MCF 10A (cell line): ENCODE measurements around the gene CYSLTR2. TPM values are rescaled to one million over a fixed set of nuclear protein-coding genes. Genes with fewer than 3 reads are reported as not detected.
"Not testable (repeated sequence)": the region's sequence is repeated elsewhere in the genome, so short reads cannot be mapped to it uniquely, and the experiment has no call there.

ENCODE experiments used
- BruUV-seq: library from RNA; stranded (reverse); fragments of 400-500 nt; replicated peaks from 2 replicates; lab custom pipeline; 2021; lab: Mats Ljungman, UMichigan
- CTCF ChIA-PET: fragments of 300-600 bp; sonication (Branson Sonifier 250); formaldehyde crosslinking; extraction: SDS; loops from one replicate; lab custom pipeline; 2021; ENCODE audit warnings: antibody characterized with exemption, inconsistent platforms; lab: Yijun Ruan, JAX
- POLR2A ChIA-PET: fragments of 300-600, 350-650 bp; sonication (Branson Sonifier 250); formaldehyde crosslinking; extraction: SDS; loops from one replicate; lab custom pipeline; 2020; ENCODE audit warnings: antibody characterized with exemption, inconsistent platforms; lab: Yijun Ruan, JAX
- DNase-seq: peaks from one replicate; pipeline ENCODE4 v3.0.0-alpha.2; 2018; ENCODE audit not compliant: unreplicated experiment
- H3K27ac Mint-ChIP-seq: one replicate; pipeline ENCODE4 v1.8.0; 2022; ENCODE audit warnings: mild to moderate bottlenecking, low read depth, mixed read lengths; ENCODE audit not compliant: unreplicated experiment
- H3K27me3 Mint-ChIP-seq: one replicate; pipeline ENCODE4 v1.8.0; 2022; ENCODE audit warnings: mixed read lengths; ENCODE audit not compliant: insufficient read depth, unreplicated experiment
- H3K36me3 Mint-ChIP-seq: one replicate; pipeline ENCODE4 v1.8.0; 2022; ENCODE audit warnings: mild to moderate bottlenecking, moderate library complexity, mixed read lengths; ENCODE audit not compliant: insufficient read depth, unreplicated experiment
- H3K4me1 Mint-ChIP-seq: one replicate; pipeline ENCODE4 v1.8.0; 2022; ENCODE audit warnings: mixed read lengths; ENCODE audit not compliant: insufficient read depth, unreplicated experiment
- H3K4me3 Mint-ChIP-seq: one replicate; pipeline ENCODE4 v1.8.0; 2022; ENCODE audit warnings: mild to moderate bottlenecking, moderate library complexity, mixed read lengths; ENCODE audit not compliant: unreplicated experiment
- H3K9me3 Mint-ChIP-seq: one replicate; pipeline ENCODE4 v1.8.0; 2022; ENCODE audit warnings: mixed read lengths; ENCODE audit not compliant: unreplicated experiment
- CTCF ChIP-seq: fragments of 200-600 bp; IDR thresholded peaks from one replicate; pipeline ENCODE4 v1.8.0; 2022; ENCODE audit warnings: antibody characterized with exemption, mild to moderate bottlenecking; ENCODE audit not compliant: unreplicated experiment
- intact Hi-C: fragments of 100-400 bp; cut with micrococcal nuclease; formaldehyde crosslinking; loops from 2 replicates; pipeline ENCODE4 v1.14.1; 2022
- total RNA-seq: library from RNA; stranded (reverse); gene quantifications from 2 replicates; pipeline ENCODE4 v1.2.3, GENCODE V29; 2022

Gene CYSLTR2
- total RNA-seq, 1 experiment from 2014 or later: not detected

GRCh38 chr13:48660361-48661076, 6.8 kb downstream of the CYSLTR2 start:
- no TSS peak for BruUV-seq
- no peaks in the 10 kb centered on the region for H3K4me1 Mint-ChIP-seq
- intact Hi-C loops: no loop called here
- H3K27ac Mint-ChIP-seq: no peak overlapping the region
- no peak overlapping the region for H3K4me3 Mint-ChIP-seq
- no peak for DNase-seq
- ChIA-PET CTCF (no interaction called here), POLR2A (no interaction called here)
- no peaks in the 10 kb centered on the region for H3K27me3 Mint-ChIP-seq
- no peak for TF ChIP-seq CTCF
- H3K9me3 Mint-ChIP-seq: no peaks in the 10 kb centered on the region
- H3K36me3 Mint-ChIP-seq: no peaks in the 10 kb centered on the region

- no peaks in the 10 kb centered on the region for H3K27me3 Mint-ChIP-seq
- H3K4me1 Mint-ChIP-seq: no peaks in the 10 kb centered on the region
- no peak for DNase-seq
- no TSS peak for BruUV-seq
- intact Hi-C loops: no loop called here
- H3K4me3 Mint-ChIP-seq: no peak overlapping the region
- peaks cover under 1% of the 10 kb centered on the region for H3K9me3 Mint-ChIP-seq
- no peak overlapping the region for H3K27ac Mint-ChIP-seq
- ChIA-PET POLR2A (no interaction called here), CTCF (no interaction called here)
- no peak for TF ChIP-seq CTCF
- H3K36me3 Mint-ChIP-seq: no peaks in the 10 kb centered on the region
These were observed 7.4 kb downstream of the CYSLTR2 start for GRCh38 chr13:48661107-48661506.

DNA sequence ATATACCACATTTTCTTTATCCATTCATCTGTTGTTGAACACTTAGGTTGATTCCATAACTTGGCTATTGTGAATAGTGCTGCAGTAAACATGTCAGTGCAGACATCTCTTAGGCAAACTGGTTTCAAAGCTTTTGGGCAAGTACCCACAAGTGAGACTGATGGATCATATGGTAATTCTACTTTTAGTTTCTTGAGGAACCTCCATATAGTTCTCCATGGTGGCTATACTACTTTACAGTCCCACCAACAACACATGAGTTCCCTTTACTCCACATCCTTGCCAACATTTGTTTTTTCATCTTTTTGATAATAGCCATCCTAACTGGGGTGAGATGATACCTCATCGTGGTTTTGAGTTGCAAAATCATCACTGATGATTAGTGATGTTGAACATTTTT, 8.5 kb downstream of the CYSLTR2 start:
- ChIA-PET POLR2A (no interaction called here), CTCF (interaction anchor here (0.7 kb wide), 1 partner anchor 16 kb away, joined by 3 read pairs; no protein-coding TSS in a partner anchor)
- intact Hi-C loops: no loop called here
- no TSS peak for BruUV-seq
- peaks cover 8% of the 10 kb centered on the region for H3K9me3 Mint-ChIP-seq
- no peak overlapping the region for H3K4me3 Mint-ChIP-seq
- no peak overlapping the region for H3K27ac Mint-ChIP-seq
- no peaks in the 10 kb centered on the region for H3K4me1 Mint-ChIP-seq
- no peak for DNase-seq
- no peaks in the 10 kb centered on the region for H3K27me3 Mint-ChIP-seq
- H3K36me3 Mint-ChIP-seq: no peaks in the 10 kb centered on the region
- no peak for TF ChIP-seq CTCF

- POLR2A ChIA-PET: no interaction called here
- no peaks in the 10 kb centered on the region for H3K27me3 Mint-ChIP-seq
- no peaks in the 10 kb centered on the region for H3K4me1 Mint-ChIP-seq
- H3K4me3 Mint-ChIP-seq: no peak overlapping the region
- no peak for DNase-seq
- peaks cover 18% of the 10 kb centered on the region for H3K9me3 Mint-ChIP-seq
- intact Hi-C loops: no loop called here
- no peaks in the 10 kb centered on the region for H3K36me3 Mint-ChIP-seq
- CTCF ChIA-PET: no interaction called here
- H3K27ac Mint-ChIP-seq: no peak overlapping the region
- no TSS peak for BruUV-seq
- TF ChIP-seq CTCF: no peak
These were observed 13.4 kb downstream of the CYSLTR2 start for GRCh38 chr13:48667136-48667535.

- H3K4me1 Mint-ChIP-seq, POLR2A ChIA-PET, CTCF ChIA-PET, H3K4me3 Mint-ChIP-seq, H3K27me3 Mint-ChIP-seq, BruUV-seq, H3K27ac Mint-ChIP-seq, DNase-seq, intact Hi-C loops, H3K36me3 Mint-ChIP-seq: not testable (repeated sequence)
- peaks cover 18% of the 10 kb centered on the region for H3K9me3 Mint-ChIP-seq
These were observed 17.7 kb downstream of the CYSLTR2 start for GRCh38 chr13:48671421-48671820.
